Thymus (tissue), 14 donors: ENCODE measurements around the gene KCNAB2. TPM values are rescaled to one million over a fixed set of nuclear protein-coding genes. Genes with fewer than 3 reads are reported as not detected.

Experiments used
- DNase-seq, 9 donors: peaks; one replicate each; pipeline ENCODE4 v3.0.0-alpha.2; 2013; ENCODE audit warnings: low spot score in 9 of 9, low read depth in 6 of 9, missing footprints in 1 of 9
- H3K27ac ChIP-seq, 2 donors: one replicate each; pipeline ENCODE4 v1.5.1; 2013; ENCODE audit warnings: control low read depth in 1 of 2, low read depth in 1 of 2, low read length in 1 of 2, mild to moderate bottlenecking in 1 of 2, moderate library complexity in 1 of 2
- H3K27me3 ChIP-seq, 2 donors: one replicate each; pipeline ENCODE4 v1.5.1; 2013; ENCODE audit warnings: low read length in 1 of 2; ENCODE audit not compliant: control insufficient read depth in 2 of 2, insufficient read depth in 1 of 2
- H3K36me3 ChIP-seq, 2 donors: one replicate each; pipeline ENCODE4 v1.5.1; 2013; ENCODE audit warnings: low read length in 1 of 2, mild to moderate bottlenecking in 1 of 2, moderate library complexity in 1 of 2; ENCODE audit not compliant: control insufficient read depth in 2 of 2, insufficient read depth in 2 of 2
- H3K4me1 ChIP-seq, 2 donors: one replicate each; pipeline ENCODE4 v1.5.1; 2013; ENCODE audit warnings: low read length in 2 of 2; ENCODE audit not compliant: control insufficient read depth in 2 of 2, insufficient read depth in 2 of 2
- H3K4me3 ChIP-seq, 2 donors: one replicate each; pipeline ENCODE4 v1.5.1; 2013; ENCODE audit warnings: low read length in 2 of 2, control low read depth in 1 of 2, mild to moderate bottlenecking in 1 of 2
- H3K9me3 ChIP-seq, 2 donors: one replicate each; pipeline ENCODE4 v1.5.1; 2013; ENCODE audit warnings: low read length in 1 of 2, mild to moderate bottlenecking in 1 of 2; ENCODE audit not compliant: control insufficient read depth in 2 of 2, insufficient read depth in 1 of 2
- WGBS: extraction: QIAGEN DNeasy Blood & Tissue Kit; methylation state at CpG from one replicate; pipeline ENCODE4 v1.1.7; 2013; 5-methylcytosine and 5-hydroxymethylcytosine counted together
- long read RNA-seq, 10 donors: transcript quantifications; one replicate each; lab custom pipeline, GENCODE V29; 2026
- polyA plus RNA-seq: library from polyadenylated mRNA; stranded (reverse); fragments of 200-250 nt; gene quantifications from one replicate; pipeline ENCODE4 v1.2.3, GENCODE V29; 2013
- total RNA-seq: library from RNA; stranded (reverse); fragments of 120-200 nt; gene quantifications from one replicate; pipeline ENCODE4 v1.2.4, GENCODE V29; 2013
- donor health status: healthy.

Gene KCNAB2
- total RNA-seq (19.0 TPM), polyA plus RNA-seq (40.1 TPM)
- long read RNA-seq, donor 1: 0 reads
- long read RNA-seq, donor 2, full-length matches to known transcripts: 36 of 36 reads
- long read RNA-seq, donor 2, partial matches to known transcripts: 0 of 36 reads
- long read RNA-seq, donor 2, other reads (novel, unspliced or antisense): 0 of 36 reads
- long read RNA-seq, donor 3, full-length matches to known transcripts: 7 of 7 reads
- long read RNA-seq, donor 3, partial matches to known transcripts: 0 of 7 reads
- long read RNA-seq, donor 3, other reads (novel, unspliced or antisense): 0 of 7 reads
- long read RNA-seq, donor 4, full-length matches to known transcripts: 6 of 11 reads
- long read RNA-seq, donor 4, partial matches to known transcripts: 5 of 11 reads
- long read RNA-seq, donor 4, other reads (novel, unspliced or antisense): 0 of 11 reads
- long read RNA-seq, donor 5, full-length matches to known transcripts: 24 of 24 reads
- long read RNA-seq, donor 5, partial matches to known transcripts: 0 of 24 reads
- long read RNA-seq, donor 5, other reads (novel, unspliced or antisense): 0 of 24 reads
- long read RNA-seq, donor 6, full-length matches to known transcripts: 5 of 5 reads
- long read RNA-seq, donor 6, partial matches to known transcripts: 0 of 5 reads
- long read RNA-seq, donor 6, other reads (novel, unspliced or antisense): 0 of 5 reads
- long read RNA-seq, donor 7, full-length matches to known transcripts: 4 of 4 reads
- long read RNA-seq, donor 7, partial matches to known transcripts: 0 of 4 reads
- long read RNA-seq, donor 7, other reads (novel, unspliced or antisense): 0 of 4 reads
- long read RNA-seq, donor 8, full-length matches to known transcripts: 11 of 11 reads
- long read RNA-seq, donor 8, partial matches to known transcripts: 0 of 11 reads
- long read RNA-seq, donor 8, other reads (novel, unspliced or antisense): 0 of 11 reads
- long read RNA-seq, donor 9, full-length matches to known transcripts: 6 of 6 reads
- long read RNA-seq, donor 9, partial matches to known transcripts: 0 of 6 reads
- long read RNA-seq, donor 9, other reads (novel, unspliced or antisense): 0 of 6 reads
- long read RNA-seq, donor 10, full-length matches to known transcripts: 10 of 10 reads
- long read RNA-seq, donor 10, partial matches to known transcripts: 0 of 10 reads
- long read RNA-seq, donor 10, other reads (novel, unspliced or antisense): 0 of 10 reads

- H3K4me1 ChIP-seq: no peaks in the 10 kb centered on the region
- peaks cover 26 to 40% of the 10 kb centered on the region in 2 donors for H3K36me3 ChIP-seq
- no peak within 1 kb of the TSS for H3K4me3 ChIP-seq
- H3K27ac ChIP-seq: no peak within 1 kb of the TSS
- 96% methylated on average over 15 of the region's 15 CpGs for WGBS
- DNase-seq: no peak
- H3K9me3 ChIP-seq: no peaks in the 10 kb centered on the region
- H3K27me3 ChIP-seq: no peaks in the 10 kb centered on the region
These were observed at the start of gene KCNAB2 for GRCh38 chr1:6045561-6045960. KCNAB2 (plus strand) TSS chr1:6045888; CDS start chr1:6051537, 5,649 bp downstream.

GRCh38 chr1:5996641-5997270 lies 48.9 kb upstream of the KCNAB2 start:
- Histone ChIP-seq H3K27ac (no peak overlapping the region), H3K4me3 (no peak overlapping the region), H3K9me3 (no peaks in the 10 kb centered on the region), H3K27me3 (no peaks in the 10 kb centered on the region), H3K4me1 (peaks cover 12 to 19% of the 10 kb centered on the region in 2 donors), H3K36me3 (peaks cover 0 to 8% of the 10 kb centered on the region in 2 donors)
- WGBS: 97% methylated on average over 16 of the region's 16 CpGs
- no peak for DNase-seq

- no peak for DNase-seq
- Histone ChIP-seq H3K4me1 (peaks cover 12 to 19% of the 10 kb centered on the region in 2 donors), H3K27ac (no peak overlapping the region), H3K9me3 (peaks cover 0 to 3% of the 10 kb centered on the region in 2 donors), H3K27me3 (no peaks in the 10 kb centered on the region), H3K36me3 (peaks cover 0 to 8% of the 10 kb centered on the region in 2 donors), H3K4me3 (no peak overlapping the region)
- 92% methylated on average over 5 of the region's 5 CpGs for WGBS
These were observed 48.4 kb upstream of the KCNAB2 start for GRCh38 chr1:5997316-5997715.

- Histone ChIP-seq H3K9me3 (peaks cover 0 to 3% of the 10 kb centered on the region in 2 donors), H3K4me3 (no peak overlapping the region), H3K27me3 (no peaks in the 10 kb centered on the region), H3K27ac (no peak overlapping the region), H3K4me1 (peaks cover 12 to 21% of the 10 kb centered on the region in 2 donors), H3K36me3 (peaks cover 0 to 8% of the 10 kb centered on the region in 2 donors)
- 95% methylated on average over 12 of the region's 12 CpGs for WGBS
- DNase-seq: no peak
These were observed 47.4 kb upstream of the KCNAB2 start for GRCh38 chr1:5998051-5998905.

GRCh38 chr1:5998906-5999301 lies 46.8 kb upstream of the KCNAB2 start:
- Histone ChIP-seq H3K4me1 (peaks cover 8 to 15% of the 10 kb centered on the region in 2 donors), H3K9me3 (peaks cover 0 to 3% of the 10 kb centered on the region in 2 donors), H3K36me3 (peaks cover 0 to 8% of the 10 kb centered on the region in 2 donors), H3K27ac (no peak overlapping the region), H3K27me3 (no peaks in the 10 kb centered on the region), H3K4me3 (no peak overlapping the region)
- WGBS: 96% methylated on average over 19 of the region's 19 CpGs
- no peak for DNase-seq

GRCh38 chr1:5999711-6000443 lies 45.8 kb upstream of the KCNAB2 start:
- no peak overlapping the region for H3K4me3 ChIP-seq
- H3K27me3 ChIP-seq: no peaks in the 10 kb centered on the region
- no peak for DNase-seq
- peaks cover 0 to 6% of the 10 kb centered on the region in 2 donors for H3K4me1 ChIP-seq
- H3K36me3 ChIP-seq: peaks cover 0 to 8% of the 10 kb centered on the region in 2 donors
- no peak overlapping the region for H3K27ac ChIP-seq
- 94% methylated on average over 28 of the region's 28 CpGs for WGBS
- peaks cover 0 to 3% of the 10 kb centered on the region in 2 donors for H3K9me3 ChIP-seq

- Histone ChIP-seq H3K36me3 (peaks cover 0 to 8% of the 10 kb centered on the region in 2 donors), H3K27ac (no peak overlapping the region), H3K27me3 (no peaks in the 10 kb centered on the region), H3K9me3 (peaks cover 0 to 3% of the 10 kb centered on the region in 2 donors), H3K4me1 (peaks cover 0 to 7% of the 10 kb centered on the region in 2 donors), H3K4me3 (no peak overlapping the region)
- DNase-seq: no peak
- 96% methylated on average over 17 of the region's 17 CpGs for WGBS
These were observed 45.0 kb upstream of the KCNAB2 start for GRCh38 chr1:6000444-6001288.
